NCI-H774 (cell line): ENCODE measurements around the gene CACNA1B.

Experiments used
- DNase-seq: peaks from one replicate; lab custom pipeline; 2025; lab: John Stamatoyannopoulos, UW

CACNA1B gene

GRCh38 chr9:137986268-137987099, 108.9 kb downstream of the CACNA1B start:
- DNase-seq: no peak

DNA sequence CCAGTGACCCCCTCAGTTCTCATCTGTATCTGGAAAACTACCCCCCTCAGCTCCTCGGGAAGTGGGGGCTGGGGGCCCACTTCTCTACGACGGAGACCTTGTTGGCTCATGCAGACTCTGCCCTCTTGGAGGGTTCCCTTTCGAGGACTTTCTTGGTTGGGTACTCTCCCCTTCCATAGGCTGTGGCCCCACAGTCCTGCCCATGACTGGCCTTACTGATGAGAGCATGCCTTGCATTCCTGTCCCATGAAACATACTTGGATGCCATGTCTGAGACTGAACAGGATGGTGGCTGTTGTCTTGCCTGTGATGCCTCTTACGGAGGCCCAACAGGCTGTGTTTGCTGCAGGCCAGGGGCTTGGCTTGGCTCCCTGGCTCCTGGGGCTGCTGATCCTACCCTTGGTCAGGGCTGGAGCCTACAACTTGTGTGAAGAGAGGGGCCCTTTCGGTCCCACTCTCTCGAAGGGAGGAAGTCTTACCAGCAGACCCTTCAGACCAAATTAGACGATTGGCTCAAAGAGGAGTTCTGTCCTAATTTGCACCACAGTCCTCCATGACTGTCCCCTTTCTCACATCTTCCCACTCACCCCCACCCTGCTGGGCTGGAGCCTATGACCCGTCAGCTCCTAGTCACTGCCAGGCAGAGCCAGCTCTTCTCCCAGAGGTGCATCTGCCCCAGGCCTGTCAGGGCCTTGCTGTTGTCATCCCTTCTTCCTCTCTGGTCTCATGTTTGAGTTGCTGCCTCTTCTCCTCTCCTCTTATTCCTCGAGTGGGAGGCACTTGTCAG, 109.9 kb downstream of the CACNA1B start:
- DNase-seq: no peak

DNA sequence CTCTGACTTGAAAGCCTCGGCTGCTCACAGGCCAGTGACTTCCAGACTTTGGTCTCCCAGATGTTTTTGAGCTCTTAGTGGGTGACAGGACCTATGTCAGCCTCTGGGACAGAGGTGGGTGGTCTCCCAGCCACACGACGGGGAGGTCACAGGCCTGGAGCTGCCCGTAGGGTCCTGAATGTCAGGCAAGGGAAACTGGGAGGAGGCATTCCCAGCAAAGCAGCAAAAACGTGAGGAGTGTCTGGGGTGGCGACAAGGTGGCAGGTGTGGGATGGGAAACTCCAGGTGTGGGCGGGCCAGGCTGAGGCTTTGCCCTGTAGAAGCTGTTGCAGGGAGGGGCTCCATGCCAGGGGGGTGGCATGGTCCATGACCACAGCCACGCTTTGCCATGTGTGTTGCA, 110.5 kb downstream of the CACNA1B start:
- DNase-seq: no peak

- no peak for DNase-seq
Measured at GRCh38 chr9:137988701-137989100, 111.1 kb downstream of the CACNA1B start.

DNA sequence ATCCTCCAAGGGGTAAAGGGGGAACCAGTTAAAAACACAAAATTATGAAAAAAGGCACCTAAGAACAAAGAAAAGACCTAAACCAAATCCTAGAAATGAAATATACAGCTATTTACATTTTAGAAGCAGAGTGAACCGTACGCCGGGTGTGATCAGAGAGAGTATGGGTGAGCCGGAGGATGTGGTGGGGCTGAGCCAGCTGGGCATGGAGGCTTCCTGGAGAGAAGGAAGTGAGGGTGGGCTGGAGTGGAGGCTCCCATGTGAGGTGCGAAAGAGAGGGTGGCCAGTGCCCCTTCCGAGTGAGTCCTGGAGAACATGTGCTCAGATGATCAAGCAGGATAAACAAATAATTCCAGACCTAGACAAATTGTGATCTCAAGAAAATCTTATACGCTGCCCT, 111.6 kb downstream of the CACNA1B start:
- no peak for DNase-seq

- no peak for DNase-seq
Measured at GRCh38 chr9:137989999-137990715, 112.6 kb downstream of the CACNA1B start.

GRCh38 chr9:138003485-138004190, 126.1 kb downstream of the CACNA1B start:
- DNase-seq: no peak

DNA sequence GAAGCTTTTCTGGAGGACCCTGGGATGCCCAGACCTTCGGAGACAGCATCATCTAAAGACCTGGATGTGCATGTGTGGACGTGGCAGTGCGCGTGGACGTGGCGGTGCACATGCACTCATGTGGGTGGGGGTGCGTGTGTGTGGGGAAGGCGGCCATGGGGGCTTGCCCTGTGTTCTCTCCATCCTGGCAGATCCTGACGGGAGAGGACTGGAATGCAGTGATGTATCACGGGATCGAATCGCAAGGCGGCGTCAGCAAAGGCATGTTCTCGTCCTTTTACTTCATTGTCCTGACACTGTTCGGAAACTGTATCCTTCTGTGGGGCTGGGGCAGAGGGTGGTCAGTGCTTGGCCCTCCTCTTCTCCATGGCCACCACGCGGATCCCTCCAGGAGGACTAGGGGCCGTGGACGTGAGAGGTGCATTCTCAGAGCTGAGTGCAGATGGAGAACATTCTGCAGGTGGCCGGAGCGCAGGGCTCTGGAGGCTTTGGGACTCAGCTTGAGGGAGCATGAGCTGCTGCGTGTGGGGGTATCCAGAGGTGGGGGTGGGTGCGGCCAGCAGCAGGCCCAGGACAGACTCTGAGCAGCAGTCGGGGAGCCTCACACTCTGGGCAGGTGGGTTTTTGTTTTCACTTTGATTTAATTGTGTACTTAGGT, 129.1 kb downstream of the CACNA1B start:
- DNase-seq: no peak

GRCh38 chr9:138007566-138007917, 130.0 kb downstream of the CACNA1B start:
- DNase-seq: no peak

DNA sequence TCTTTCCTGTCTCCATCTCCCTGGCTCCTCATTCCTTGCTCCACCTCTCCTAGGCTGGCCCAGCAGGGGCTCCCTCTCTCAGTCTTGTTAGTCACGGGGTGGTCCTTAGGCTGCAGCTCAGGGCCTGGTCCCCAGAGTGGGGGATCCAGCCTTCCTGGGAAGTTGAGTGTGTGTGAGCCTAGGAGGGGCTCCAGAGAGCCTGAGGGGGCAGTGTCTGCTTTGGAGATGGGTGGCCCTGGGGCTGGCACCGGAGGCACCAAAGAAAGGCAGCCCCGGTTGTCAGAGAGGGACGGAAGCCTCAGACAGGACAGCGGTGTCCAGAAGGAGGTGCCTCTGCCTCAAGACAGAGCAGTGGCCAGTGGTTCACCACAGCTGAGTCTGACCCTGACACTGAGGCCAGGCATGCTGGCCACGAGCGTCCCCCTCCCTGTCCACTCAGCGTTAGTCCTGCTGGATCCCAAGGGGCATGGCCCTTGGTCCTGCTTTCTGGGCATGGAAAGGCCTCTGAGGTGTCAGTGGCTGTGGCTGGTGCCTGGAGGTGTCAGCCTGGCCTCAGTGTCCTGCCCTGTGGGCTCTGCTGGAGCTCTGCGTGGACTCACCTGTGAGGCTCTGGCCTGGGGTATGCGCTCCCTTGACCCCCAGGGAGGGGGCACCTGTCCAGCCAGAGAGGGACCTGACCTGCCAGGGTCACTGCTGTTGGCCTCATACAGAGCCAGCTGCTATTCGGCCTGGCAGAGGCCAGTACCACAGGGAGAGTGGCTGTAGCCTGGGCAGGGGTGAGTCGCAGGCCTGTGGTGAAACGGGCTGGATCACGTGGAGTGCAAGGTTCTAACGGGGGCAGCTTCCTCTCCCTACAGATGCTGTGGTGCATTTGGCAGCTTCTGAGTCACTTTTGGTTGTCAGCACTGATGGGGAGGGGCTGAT, 130.6 kb downstream of the CACNA1B start:
- no peak for DNase-seq

DNA sequence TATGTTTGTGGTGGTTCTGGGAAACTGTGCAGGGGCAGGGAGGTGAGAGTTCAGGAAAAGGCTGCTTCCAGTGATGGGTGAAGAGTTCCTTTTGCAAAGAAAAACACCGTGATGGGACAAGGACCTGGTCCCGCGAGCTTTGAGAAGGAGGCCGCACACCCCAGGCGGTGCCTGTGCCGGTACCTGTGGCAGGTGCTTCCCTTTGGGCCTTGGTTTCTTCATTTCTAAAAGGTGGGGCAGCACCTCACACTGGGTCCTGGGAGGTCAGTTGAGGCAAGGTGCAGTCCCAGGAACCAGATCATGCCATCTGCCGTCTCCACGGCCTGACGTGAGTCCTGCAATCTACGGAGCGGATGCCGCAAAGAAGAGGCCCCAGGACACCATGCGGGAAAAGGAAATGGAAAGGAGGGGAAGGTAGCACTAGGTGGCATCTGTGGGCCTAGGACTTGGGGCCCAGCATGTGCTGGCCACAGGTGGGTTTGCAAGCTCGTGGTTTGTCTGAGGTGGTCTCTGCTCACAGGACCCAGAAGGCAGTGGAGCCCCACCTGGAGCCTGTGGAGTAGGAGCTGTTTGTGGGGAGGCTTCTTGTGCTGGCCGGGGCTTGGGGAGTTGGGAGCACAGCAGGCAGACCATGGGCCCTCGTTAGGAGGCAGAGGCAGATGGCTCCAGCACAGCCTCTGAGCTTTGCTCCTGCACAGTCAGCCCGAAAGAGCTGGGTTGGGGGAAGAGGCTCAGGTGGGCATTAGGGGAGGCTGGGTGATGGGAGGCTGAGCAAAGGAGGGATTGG, 131.6 kb downstream of the CACNA1B start:
- no peak for DNase-seq

GRCh38 chr9:138009803-138010690, 132.5 kb downstream of the CACNA1B start:
- DNase-seq: peak; percentile 11

DNA sequence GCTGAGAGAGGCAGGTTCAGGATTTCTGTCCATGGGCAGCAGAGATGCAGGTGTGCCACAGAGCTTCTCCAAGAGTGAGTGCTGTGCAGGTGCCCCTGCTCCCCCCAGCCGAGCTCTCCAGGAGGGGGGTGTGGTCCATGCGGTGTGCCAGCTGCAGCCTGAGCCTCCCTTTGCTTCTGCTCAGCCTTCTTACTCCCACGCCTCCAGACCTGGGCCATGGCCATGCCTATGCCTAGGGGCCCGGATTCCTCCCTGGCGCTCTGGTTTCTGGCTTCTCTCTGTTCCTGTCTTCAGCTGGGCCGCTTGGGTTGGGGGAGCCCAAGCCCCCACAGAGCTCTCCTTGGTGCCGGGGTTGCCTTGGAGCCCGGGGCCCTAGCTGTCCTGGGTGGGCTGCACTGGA, 133.3 kb downstream of the CACNA1B start:
- DNase-seq: no peak

DNA sequence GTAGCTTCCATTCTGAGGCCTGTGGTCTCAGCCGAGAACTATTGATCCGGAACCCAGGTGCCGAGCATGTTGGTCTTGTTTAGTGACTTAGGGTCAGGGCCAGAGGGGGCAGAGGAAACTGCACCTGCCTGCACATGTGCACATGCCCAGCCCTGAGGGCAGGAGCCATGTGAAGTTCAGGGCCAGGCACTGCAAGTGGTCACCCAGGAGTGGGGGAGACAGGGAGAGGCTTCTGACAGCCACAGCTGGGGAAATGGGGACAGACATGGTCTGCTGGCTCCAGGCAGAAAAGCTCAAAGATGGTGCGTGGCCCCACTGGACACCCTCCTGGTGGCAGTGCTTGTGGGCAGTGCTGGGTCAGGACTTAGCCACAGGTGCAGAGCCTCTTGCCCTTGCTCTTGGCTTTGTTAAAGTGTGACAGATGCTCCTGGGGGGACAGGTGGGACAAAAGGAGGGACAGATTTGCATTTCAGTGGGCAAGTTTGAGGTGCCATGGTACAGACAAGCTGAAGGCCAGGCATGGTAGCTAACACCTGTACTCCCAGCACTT, 134.4 kb downstream of the CACNA1B start:
- DNase-seq: no peak

DNA sequence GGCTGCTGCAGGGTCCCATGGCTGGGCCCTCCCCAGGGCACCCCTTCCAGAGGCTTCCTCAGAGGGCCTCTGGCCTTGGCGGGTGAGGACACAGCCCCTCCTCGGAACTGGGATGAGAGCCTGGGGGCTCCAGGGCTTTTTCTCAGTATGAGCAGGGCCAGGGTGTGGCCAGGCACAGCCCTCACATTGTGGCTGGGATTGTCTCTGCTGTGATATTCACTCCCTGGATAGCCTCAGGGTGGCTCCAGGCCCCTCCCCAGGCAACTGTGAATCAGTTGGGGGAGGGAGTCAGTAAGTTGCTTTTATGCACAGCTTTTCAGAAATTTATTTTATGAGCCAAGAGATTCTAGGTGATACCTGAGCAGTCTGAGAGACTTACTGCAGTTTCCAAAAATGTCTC, 135.7 kb downstream of the CACNA1B start:
- no peak for DNase-seq

DNA sequence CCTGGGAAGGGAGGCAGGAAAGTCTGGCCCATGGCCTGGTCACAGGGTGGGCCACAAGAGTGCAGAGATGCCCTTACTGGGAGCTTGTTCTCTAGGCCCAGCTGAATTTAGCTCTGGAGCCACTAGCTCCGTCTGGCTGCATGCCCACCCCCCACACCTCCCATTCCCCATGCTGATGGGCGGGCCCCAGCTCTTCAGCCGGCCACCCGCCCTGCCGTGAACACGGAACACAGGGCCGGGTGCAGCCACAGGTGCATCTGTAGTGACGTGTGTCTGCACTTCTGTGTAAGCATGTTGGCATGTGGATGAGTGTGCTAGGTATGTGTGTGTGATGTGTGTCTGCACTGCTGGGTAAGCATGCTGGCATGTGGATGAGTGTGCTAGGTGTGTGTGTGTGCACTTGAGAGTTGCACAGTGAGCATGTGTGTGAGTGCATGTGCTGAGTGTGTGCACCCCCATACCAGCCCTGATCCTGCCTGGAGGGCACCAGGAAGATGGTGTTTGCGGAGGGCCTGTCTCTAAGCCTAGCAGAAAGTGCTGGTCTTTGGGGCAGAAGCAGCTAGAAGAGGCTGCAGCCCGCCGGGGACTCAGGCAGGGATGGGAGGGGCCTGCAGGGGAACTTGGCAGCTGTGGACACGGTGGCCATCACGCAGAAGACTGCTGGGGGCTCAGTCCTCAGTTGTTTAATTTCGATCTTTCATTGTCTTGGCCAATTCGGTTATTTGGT, 136.4 kb downstream of the CACNA1B start:
- no peak for DNase-seq

DNA sequence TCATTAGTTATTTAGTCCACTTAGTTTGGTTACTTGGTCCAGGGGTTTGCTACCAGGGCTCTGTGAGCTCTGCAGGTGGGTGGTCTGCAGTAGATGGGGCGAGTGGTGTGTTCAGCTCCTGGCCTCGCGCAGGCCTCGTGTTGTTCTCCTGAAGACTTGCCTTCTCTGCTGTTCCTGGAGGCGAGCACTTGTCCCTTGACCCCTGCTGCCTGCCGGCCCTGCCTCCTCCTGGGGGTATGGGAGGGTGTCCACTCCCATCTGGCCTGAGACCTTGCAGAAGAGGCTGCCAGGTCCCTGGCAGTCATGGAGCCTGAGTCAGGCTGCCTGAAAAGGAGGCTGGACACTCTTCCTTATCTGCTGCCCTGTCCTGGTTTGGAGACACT, 137.0 kb downstream of the CACNA1B start:
- DNase-seq: no peak
